SU-DHL-6 (cell line): ENCODE results near the gene RSL1D1.

Experiments
- EZH2phosphoT487 ChIP-seq: fragments of 200-600 bp; sonication (generic), shearing (Covaris generic); conservative IDR thresholded peaks from 2 replicates; pipeline ENCODE4 v1.6.1; 2018; ENCODE audit warnings: mild to moderate bottlenecking, antibody characterized with exemption, low read length, moderate library complexity, mixed read lengths
- TF ChIP-seq, protein P1 (sequence below): fragments of 200-600 bp; sonication (generic); IDR thresholded peaks from one replicate; pipeline ENCODE4 v1.5.1; 2017; ENCODE audit warnings: antibody characterized with exemption, mild to moderate bottlenecking, low read length, moderate library complexity; ENCODE audit not compliant: insufficient read depth, poor library complexity, severe bottlenecking

GRCh38 chr16:11841026-11841425 is 10.3 kb downstream of the RSL1D1 start:
- TF ChIP-seq, protein P1, sequence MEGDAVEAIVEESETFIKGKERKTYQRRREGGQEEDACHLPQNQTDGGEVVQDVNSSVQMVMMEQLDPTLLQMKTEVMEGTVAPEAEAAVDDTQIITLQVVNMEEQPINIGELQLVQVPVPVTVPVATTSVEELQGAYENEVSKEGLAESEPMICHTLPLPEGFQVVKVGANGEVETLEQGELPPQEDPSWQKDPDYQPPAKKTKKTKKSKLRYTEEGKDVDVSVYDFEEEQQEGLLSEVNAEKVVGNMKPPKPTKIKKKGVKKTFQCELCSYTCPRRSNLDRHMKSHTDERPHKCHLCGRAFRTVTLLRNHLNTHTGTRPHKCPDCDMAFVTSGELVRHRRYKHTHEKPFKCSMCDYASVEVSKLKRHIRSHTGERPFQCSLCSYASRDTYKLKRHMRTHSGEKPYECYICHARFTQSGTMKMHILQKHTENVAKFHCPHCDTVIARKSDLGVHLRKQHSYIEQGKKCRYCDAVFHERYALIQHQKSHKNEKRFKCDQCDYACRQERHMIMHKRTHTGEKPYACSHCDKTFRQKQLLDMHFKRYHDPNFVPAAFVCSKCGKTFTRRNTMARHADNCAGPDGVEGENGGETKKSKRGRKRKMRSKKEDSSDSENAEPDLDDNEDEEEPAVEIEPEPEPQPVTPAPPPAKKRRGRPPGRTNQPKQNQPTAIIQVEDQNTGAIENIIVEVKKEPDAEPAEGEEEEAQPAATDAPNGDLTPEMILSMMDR, result no peak
- TF ChIP-seq EZH2phosphoT487, result no peak
